22Rv1 (cell line): ENCODE measurements around the gene KREMEN2.

ENCODE experiments used
- H3K27ac ChIP-seq: fragments of 450-650 bp; 2 replicates; pipeline ENCODE4 v1.5.1; 2017
- ZFX ChIP-seq: fragments of 450-650 bp; IDR thresholded peaks from 2 replicates; pipeline ENCODE4 v1.6.1; 2017; ENCODE audit warnings: antibody characterized with exemption, borderline replicate concordance
- TF ChIP-seq, protein P1 (sequence below): fragments of 450-650 bp; IDR thresholded peaks from 2 replicates; pipeline ENCODE4 v1.5.1; 2017; ENCODE audit warnings: mild to moderate bottlenecking

KREMEN2 gene

DNA sequence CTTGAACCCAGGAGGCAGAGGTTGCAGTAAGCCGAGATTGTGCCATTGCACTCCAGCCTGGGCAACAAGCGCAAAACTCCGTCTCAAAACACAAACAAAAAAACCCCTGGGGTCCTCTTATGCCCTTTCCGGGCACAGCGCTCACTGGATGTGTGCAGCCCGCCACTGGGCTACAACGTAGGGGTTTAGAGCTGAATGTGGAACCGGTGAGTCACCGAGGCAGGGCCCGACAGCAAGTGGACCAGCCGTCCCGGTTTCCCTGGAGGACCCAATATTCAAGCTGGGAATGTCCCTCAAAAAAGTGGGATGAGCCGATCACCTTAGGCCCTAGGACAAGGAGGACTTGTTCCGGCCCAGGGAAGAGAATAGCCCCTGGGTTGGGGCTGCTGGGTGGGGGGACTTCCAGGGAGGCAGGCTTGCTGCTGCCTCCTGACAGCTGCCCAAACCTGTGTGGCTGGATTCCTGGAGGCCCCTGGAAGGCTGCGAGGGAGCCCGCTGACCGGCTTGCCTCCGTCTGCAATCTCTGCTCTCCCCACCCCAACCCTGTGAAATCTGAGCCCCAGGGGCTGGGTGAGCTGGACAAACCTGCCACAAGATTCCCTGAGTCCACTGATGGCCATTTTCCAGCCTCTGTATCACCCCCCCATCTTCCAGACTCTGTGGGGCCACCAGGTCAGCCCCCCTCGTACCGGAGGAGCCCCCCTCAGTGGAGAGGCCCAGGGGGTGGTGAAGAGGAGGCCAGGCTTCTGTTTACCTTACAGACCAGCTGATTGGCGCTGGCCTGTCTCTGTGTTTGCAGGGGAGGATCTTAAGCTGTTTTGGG lies 45.7 kb downstream of the KREMEN2 start:
- no peak overlapping the region for H3K27ac ChIP-seq
- TF ChIP-seq, protein P1, sequence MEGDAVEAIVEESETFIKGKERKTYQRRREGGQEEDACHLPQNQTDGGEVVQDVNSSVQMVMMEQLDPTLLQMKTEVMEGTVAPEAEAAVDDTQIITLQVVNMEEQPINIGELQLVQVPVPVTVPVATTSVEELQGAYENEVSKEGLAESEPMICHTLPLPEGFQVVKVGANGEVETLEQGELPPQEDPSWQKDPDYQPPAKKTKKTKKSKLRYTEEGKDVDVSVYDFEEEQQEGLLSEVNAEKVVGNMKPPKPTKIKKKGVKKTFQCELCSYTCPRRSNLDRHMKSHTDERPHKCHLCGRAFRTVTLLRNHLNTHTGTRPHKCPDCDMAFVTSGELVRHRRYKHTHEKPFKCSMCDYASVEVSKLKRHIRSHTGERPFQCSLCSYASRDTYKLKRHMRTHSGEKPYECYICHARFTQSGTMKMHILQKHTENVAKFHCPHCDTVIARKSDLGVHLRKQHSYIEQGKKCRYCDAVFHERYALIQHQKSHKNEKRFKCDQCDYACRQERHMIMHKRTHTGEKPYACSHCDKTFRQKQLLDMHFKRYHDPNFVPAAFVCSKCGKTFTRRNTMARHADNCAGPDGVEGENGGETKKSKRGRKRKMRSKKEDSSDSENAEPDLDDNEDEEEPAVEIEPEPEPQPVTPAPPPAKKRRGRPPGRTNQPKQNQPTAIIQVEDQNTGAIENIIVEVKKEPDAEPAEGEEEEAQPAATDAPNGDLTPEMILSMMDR = no peak
- no peak for TF ChIP-seq ZFX

DNA sequence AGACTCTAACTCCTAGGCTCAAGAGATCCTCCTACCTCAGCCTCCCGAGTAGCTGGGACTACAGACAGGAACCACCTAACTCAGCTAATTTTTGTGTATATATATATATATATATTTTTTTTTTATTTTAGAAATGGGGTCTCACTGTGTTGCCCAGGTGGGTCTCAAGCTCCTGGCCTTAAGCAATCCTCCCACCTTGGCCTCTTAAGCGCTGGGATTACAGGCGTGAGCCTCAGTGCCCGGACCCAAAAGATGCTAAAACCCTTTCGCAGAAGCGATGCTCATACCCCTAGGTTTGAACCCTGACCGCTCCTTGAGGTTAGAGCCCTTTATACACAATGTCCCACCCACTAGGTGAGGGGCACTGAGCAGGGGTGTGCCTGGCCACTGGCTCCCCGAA lies 46.4 kb downstream of the KREMEN2 start:
- H3K27ac ChIP-seq = no peak overlapping the region
- TF ChIP-seq, protein P1 = no peak
- TF ChIP-seq ZFX = no peak

DNA sequence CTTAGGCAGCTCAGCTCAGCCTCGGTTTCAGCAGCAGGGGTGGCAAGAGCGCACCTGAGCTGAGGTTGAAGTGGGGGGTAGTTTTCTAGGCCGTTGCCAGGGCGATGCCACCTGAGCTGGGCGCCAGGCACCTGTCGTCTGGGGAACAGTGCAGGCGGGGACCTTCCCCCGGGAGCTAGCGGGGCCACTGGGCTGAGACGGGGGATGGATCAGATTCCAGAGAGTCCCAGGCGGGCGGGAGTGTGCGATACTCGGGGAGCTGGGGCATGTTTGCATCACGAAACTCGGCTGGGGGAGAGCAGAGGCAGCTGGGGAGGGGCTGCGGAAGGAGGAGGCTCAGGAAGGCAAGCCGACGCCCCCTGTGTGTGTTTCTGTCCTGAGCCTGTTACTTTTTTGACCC lies 48.2 kb downstream of the KREMEN2 start:
- TF ChIP-seq, protein P1 = no peak
- no peak for TF ChIP-seq ZFX
- H3K27ac ChIP-seq = no peak overlapping the region

DNA sequence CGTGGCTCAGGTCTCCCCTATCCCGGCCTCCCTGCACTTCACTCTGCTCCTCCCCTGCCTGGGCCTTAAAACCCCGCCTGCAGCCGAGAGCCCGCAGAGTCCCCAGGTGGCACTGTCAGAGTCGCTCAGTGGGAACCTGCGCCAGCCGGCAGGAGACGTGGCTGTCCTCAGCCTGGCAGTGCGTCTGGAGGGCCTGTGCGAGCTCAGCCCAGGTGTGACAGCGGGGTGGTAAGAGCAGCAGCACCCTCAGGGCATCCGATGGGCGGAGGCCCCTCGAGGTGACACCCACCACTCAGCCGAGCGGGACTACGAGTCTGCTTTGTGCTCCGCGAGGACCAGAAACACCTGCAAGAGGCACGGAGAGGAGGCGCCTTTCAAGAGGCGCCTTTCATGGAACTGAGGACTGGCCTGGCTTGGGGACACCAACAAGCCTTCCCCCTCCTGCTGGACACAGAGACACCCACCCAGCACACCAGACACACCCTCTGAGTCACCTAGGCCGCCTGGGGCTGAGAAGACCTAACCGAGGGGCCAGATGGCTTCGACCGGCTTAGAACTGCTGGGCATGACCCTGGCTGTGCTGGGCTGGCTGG lies 48.8 kb downstream of the KREMEN2 start, which contains the start of gene CLDN9:
Gene CLDN9, plus strand, starts transcription at position 96 of the 593 bp plus-strand sequence. Its CDS starts 440 bp downstream, at position 536.
- no peak for TF ChIP-seq ZFX
- TF ChIP-seq, protein P1 = no peak
- no peak within 1 kb of the TSS for H3K27ac ChIP-seq

DNA sequence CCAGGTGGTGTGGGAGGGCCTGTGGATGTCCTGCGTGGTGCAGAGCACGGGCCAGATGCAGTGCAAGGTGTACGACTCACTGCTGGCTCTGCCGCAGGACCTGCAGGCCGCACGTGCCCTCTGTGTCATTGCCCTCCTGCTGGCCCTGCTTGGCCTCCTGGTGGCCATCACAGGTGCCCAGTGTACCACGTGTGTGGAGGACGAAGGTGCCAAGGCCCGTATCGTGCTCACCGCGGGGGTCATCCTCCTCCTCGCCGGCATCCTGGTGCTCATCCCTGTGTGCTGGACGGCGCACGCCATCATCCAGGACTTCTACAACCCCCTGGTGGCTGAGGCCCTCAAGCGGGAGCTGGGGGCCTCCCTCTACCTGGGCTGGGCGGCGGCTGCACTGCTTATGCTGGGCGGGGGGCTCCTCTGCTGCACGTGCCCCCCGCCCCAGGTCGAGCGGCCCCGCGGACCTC lies 49.4 kb downstream of the KREMEN2 start:
- no peak overlapping the region for H3K27ac ChIP-seq
- TF ChIP-seq, protein P1 = no peak
- no peak for TF ChIP-seq ZFX

DNA sequence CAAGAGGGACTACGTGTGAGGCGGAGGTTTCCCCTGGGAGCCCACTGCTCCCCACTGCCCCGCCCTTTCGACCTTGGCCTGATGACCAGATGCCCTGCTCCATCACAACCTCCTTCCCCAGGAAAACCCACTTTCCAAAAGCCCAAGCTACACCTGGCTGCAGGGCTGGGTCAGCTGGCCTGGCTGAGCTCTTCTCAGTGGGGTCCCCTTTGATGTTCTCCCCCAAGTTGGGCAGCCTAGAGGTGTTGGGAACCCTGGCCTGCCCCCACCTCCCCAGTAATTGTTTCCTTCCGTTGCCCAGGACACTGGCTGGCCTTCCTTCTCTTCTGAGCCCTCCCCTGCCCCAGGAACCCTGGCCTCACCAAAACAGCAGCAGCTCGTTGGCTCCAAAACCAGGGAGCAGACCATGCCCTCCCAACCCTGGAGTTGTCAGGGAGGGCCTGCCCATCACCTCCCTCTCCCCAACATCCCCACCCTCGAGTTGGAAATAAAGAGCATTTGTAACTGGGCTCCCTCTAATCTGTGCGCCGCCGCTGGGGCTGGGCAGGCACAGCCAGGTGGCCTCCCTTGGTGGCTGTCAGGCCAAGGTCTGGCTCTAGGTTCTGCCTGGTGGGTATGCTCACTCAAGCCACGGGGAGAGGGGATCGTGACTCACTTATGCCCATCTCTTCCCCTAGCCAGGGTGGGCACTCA lies 50.1 kb downstream of the KREMEN2 start:
- TF ChIP-seq, protein P1 = no peak
- no peak for TF ChIP-seq ZFX
- H3K27ac ChIP-seq = no peak overlapping the region
